CD4-positive, alpha-beta T cell treated with Interleukin-4 for 4 hours (primary cell): ENCODE results near the gene LTBP2.

ENCODE experiments used
- DNase-seq: peaks from one replicate; pipeline ENCODE4 v3.0.0-alpha.2; 2020

Gene LTBP2

GRCh38 chr14:74637178-74637550, 25.1 kb upstream of the LTBP2 start:
- no peak for DNase-seq

GRCh38 chr14:74636424-74637177, 24.6 kb upstream of the LTBP2 start:
- DNase-seq, result no peak

GRCh38 chr14:74635847-74636246, 23.8 kb upstream of the LTBP2 start:
- no peak for DNase-seq

- DNase-seq, result no peak
Observed at GRCh38 chr14:74634964-74635363, 22.9 kb upstream of the LTBP2 start.

GRCh38 chr14:74634481-74634880, 22.4 kb upstream of the LTBP2 start:
- DNase-seq, result no peak

- DNase-seq, result no peak
Observed at GRCh38 chr14:74630881-74631690, 19.0 kb upstream of the LTBP2 start.

GRCh38 chr14:74628418-74628817, 16.4 kb upstream of the LTBP2 start:
- DNase-seq, result no peak

GRCh38 chr14:74627076-74627475, 15.0 kb upstream of the LTBP2 start:
- no peak for DNase-seq

- no peak for DNase-seq
Observed at GRCh38 chr14:74622257-74622656, 10.2 kb upstream of the LTBP2 start.

- no peak for DNase-seq
Observed at GRCh38 chr14:74621556-74621955, 9.5 kb upstream of the LTBP2 start.

- no peak for DNase-seq
Observed at GRCh38 chr14:74620923-74621322, 8.9 kb upstream of the LTBP2 start.

- DNase-seq, result peak; percentile 72
Observed at GRCh38 chr14:74620497-74620921, 8.5 kb upstream of the LTBP2 start.

- DNase-seq, result no peak
Observed at GRCh38 chr14:74619672-74620131, 7.7 kb upstream of the LTBP2 start.

- peak; percentile 89 for DNase-seq
Observed at GRCh38 chr14:74618078-74618952, 6.3 kb upstream of the LTBP2 start.

GRCh38 chr14:74616996-74617700, 5.1 kb upstream of the LTBP2 start:
- no peak for DNase-seq

- no peak for DNase-seq
Observed at GRCh38 chr14:74616507-74616906, 4.5 kb upstream of the LTBP2 start.

- DNase-seq, result no peak
Observed at GRCh38 chr14:74615735-74616134, 3.7 kb upstream of the LTBP2 start.

- no peak for DNase-seq
Observed at GRCh38 chr14:74614508-74615495, 2.8 kb upstream of the LTBP2 start.

- DNase-seq, result no peak
Observed at GRCh38 chr14:74613211-74613914, 1.3 kb upstream of the LTBP2 start.

GRCh38 chr14:74612350-74613021, 449 bp upstream of the LTBP2 start:
- peak; percentile 67 for DNase-seq
